HG03175 (cell line): ENCODE results near the gene CFAP54.
A peak's percentile ranks its signal among the peaks of the same experiment; 100 is the strongest.
"Not testable (repeated sequence)": the region's sequence is repeated elsewhere in the genome, so short reads cannot be mapped to it uniquely, and the experiment has no call there.

Source experiments
- ATAC-seq: cut with Tn5 transposase; IDR thresholded peaks from one replicate; pipeline ENCODE4 v1.9.1; 2021; ENCODE audit warnings: mild to moderate bottlenecking, moderate library complexity; ENCODE audit not compliant: unreplicated experiment

The CFAP54 gene

GRCh38 chr12:96719660-96720362, 230.4 kb downstream of the CFAP54 start:
- peak; percentile 92 for ATAC-seq

- ATAC-seq, result peak; percentile 66
These were observed 231.0 kb downstream of the CFAP54 start for GRCh38 chr12:96720363-96720705.

GRCh38 chr12:96729466-96729865, 240.1 kb downstream of the CFAP54 start:
- ATAC-seq, result not testable (repeated sequence)

GRCh38 chr12:96729886-96730285, 240.5 kb downstream of the CFAP54 start:
- ATAC-seq, result no peak

DNA sequence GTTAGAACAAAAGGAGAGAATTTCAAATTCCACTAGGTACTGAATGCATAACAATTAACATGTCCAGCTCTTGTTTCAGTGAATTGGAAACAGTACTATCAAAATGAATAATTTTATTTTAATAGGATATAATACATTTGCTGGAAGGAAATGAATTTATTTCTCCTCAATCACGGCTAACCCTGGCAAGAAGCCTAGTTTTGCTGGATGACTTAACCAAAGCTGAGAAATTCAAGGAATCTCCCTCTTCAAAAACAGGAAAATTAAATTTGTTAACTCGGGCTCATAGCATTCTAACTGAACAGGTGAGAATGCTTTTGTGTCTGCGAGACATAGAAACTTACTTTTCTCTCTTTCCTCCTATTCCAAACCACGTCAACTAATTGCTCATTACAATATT, 254.2 kb downstream of the CFAP54 start:
- ATAC-seq, result no peak

DNA sequence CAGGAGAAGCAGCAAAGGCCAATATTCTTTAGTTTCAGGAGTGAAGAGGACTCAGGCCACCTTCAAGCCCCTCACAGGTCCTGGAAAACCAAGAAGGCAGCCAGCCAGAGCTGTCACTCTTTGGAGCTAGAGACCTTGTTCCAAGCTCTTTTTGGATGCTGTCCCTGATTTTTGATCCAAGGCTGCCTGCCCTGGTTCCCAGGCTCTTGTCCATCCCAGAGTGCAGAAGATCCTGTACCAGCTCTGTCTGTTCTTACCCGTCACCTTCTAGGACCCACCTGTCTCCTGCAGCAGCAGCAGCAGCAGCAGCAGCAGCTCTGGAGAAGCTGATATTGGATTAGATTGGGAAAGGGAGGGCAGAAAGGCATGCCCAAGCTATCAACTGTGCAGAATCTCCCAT, 260.6 kb downstream of the CFAP54 start:
- ATAC-seq, result no peak

DNA sequence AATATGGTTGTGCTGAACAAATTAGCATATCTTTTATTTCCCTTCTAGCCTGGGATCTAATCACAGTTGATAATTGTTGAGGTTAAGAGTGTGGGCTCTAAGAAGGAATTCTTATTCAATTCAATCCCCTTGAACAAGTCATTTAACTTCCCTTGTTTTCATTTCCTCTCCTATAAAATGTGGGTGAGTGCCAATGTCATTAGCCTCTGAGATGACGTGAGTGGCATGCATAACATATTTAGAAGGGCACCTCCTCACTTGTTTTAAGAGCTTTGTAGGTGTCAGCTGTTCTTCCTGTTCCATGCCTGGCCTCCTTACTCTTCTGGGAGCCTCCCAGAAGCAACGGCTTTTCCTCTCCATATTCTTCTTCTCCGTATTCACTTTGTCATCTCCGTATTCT, 262.2 kb downstream of the CFAP54 start:
- ATAC-seq, result no peak

DNA sequence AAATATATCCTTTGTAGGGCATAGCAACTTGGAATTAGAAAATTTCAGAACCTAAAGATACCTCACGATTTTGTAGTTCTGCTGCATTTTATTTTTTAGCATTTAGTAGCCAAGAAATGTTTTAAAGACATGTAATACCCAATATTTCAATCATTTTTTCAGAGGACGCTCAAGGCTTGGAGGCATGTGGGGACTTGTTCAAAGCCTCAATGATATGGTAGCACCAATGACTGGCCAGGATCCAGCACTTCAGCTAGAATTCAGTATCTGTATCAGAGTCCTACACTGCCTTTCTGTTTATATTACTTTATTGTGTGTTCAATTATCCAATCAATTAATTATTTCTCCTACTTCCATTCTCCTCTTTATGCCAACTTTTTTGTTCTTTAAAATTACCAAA, 262.8 kb downstream of the CFAP54 start:
- no peak for ATAC-seq

GRCh38 chr12:96766232-96766631, 276.9 kb downstream of the CFAP54 start:
- ATAC-seq, result no peak

- no peak for ATAC-seq
These were observed 280.0 kb downstream of the CFAP54 start for GRCh38 chr12:96769400-96769799.

- ATAC-seq, result no peak
These were observed 281.1 kb downstream of the CFAP54 start for GRCh38 chr12:96770219-96771102.

- no peak for ATAC-seq
These were observed 283.7 kb downstream of the CFAP54 start for GRCh38 chr12:96773031-96773430.

DNA sequence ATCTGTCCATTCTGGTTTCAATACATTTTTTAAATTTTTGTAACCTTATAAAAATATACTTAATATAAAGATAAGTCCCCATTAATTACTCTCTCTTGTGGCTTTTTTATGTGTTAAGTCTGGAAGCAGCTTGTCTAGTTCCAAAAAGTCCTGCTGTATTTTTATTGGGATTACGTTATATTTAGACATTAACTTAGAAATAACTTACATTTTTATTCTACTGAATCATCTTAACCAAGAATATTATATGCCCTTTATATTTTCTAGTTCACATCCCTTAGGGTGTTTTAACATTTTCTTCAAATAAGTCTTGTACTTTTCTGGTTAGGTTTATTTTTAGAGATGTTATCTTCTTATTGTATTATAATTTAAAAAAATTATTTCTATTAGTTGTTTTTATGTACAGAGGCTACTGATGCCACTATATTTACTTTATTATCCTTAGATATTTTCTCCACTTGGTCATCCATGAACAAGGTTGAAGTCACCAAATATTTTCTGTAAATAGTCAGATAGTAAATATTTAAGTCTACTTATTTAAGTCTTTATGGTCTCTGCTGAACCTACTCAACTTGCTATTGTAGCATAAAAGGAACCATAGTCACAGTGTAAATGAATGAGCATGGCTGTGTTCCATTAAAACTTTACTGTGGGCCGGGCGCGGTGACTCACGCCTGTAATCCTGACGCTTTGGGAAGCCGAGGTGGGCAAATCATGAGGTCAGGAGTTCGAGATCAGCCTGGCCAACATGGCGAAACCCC, 285.3 kb downstream of the CFAP54 start:
- no peak for ATAC-seq

DNA sequence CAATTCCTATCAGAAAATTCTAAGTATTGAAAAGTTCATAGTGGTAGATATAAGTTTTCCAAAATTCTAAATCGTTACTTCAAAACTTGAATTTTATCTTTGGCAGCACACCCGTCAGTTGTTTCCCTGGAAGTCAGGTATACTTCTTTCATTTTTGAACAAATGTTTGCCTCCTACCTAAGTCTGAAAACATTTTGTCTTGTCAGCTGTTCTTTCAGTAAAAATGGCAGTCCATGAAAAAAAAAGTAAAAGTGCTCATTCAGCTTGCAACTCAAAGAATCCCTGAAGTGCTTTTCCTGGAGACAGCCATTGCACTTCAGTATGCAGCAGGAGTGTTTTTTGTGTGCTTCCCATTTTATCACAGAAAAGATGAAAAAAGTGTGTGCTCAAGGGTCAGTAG, 287.5 kb downstream of the CFAP54 start:
- no peak for ATAC-seq

GRCh38 chr12:96780330-96780729, 291.0 kb downstream of the CFAP54 start:
- ATAC-seq, result no peak

GRCh38 chr12:96786791-96787190, 297.4 kb downstream of the CFAP54 start:
- no peak for ATAC-seq

- no peak for ATAC-seq
These were observed 314.6 kb downstream of the CFAP54 start for GRCh38 chr12:96803969-96804368.

GRCh38 chr12:96806272-96806671, 316.9 kb downstream of the CFAP54 start:
- no peak for ATAC-seq

- ATAC-seq, result no peak
These were observed 318.4 kb downstream of the CFAP54 start for GRCh38 chr12:96807741-96808140.

- no peak for ATAC-seq
These were observed 319.2 kb downstream of the CFAP54 start for GRCh38 chr12:96808587-96808986.

- ATAC-seq, result peak; percentile 41
These were observed 320.1 kb downstream of the CFAP54 start for GRCh38 chr12:96809522-96809921.

DNA sequence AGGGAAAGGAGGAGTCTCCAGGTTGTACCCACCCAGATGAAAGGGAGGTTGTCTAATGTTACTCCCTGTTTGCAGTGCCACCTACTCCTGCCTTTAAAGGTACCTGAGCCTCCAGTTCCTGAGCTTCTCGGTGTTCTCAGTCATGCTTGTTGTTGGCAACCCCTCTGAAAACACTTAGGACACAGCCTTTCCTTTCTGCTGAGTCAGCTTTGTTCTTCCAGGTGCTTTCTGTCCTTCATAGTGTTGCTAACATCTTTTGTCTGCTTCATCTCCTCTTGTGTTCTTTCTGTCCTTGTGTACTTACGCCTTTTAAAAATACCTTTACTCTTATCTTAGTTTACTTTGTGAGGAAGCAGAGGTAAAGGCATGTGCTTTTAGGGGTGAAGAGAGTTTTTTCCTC, 320.7 kb downstream of the CFAP54 start:
- no peak for ATAC-seq
